Heart left ventricle (tissue), 16 donors: ENCODE results near the gene KCND3. TPM values are rescaled to one million over a fixed set of nuclear protein-coding genes. Genes with fewer than 3 reads are reported as not detected.

Experiments
- ATAC-seq, 4 donors: fragments of 200-7000 bp; cut with Tn5 transposase; one replicate each; pipeline ENCODE4 v1.9.1; 2020 to 2022; ENCODE audit warnings: moderate library complexity in 4 of 4, mild to moderate bottlenecking in 3 of 4, moderate number of reproducible peaks in 1 of 4
- DNase-seq, 5 donors: peaks; one replicate each; pipeline ENCODE4 v3.0.0-alpha.2; 2020
- H3K27ac ChIP-seq, 12 donors: fragments of 200-600 bp; sonication (generic) in 4 of 12; one replicate each; pipeline versions ENCODE4 v1.5.0 to v1.8.0; 2016 to 2022; ENCODE audit warnings: mild to moderate bottlenecking in 2 of 12
- H3K27me3 ChIP-seq, 9 donors: fragments of 200-600 bp; sonication (generic) in 2 of 9; one replicate each; pipeline versions ENCODE4 v1.5.1 to v1.8.0; 2016 to 2022; ENCODE audit warnings: mild to moderate bottlenecking in 3 of 9
- H3K36me3 ChIP-seq, 9 donors: fragments of 200-600 bp; sonication (generic) in 2 of 9; one replicate each; pipeline versions ENCODE4 v1.5.0 to v1.8.0; 2018 to 2022; ENCODE audit warnings: mild to moderate bottlenecking in 2 of 9
- H3K4me1 ChIP-seq, 12 donors: fragments of 200-600 bp; sonication (generic) in 4 of 12; one replicate each; pipeline versions ENCODE4 v1.5.0 to v1.8.0; 2016 to 2022; ENCODE audit warnings: mild to moderate bottlenecking in 3 of 12
- H3K4me3 ChIP-seq, 12 donors: fragments of 200-600 bp; sonication (generic) in 4 of 12; one replicate each; pipeline versions ENCODE4 v1.5.0 to v1.8.0; 2017 to 2022; ENCODE audit warnings: mild to moderate bottlenecking in 9 of 12, moderate library complexity in 4 of 12
- H3K9me3 ChIP-seq, 12 donors: fragments of 200-600 bp; sonication (generic) in 4 of 12; one replicate each; pipeline versions ENCODE4 v1.5.0 to v1.8.0; 2016 to 2022; ENCODE audit warnings: mild to moderate bottlenecking in 1 of 12
- POLR2A ChIP-seq, 2 donors: fragments of 450-650 bp; IDR thresholded peaks; one replicate each; pipeline ENCODE4 v1.6.1; 2017; ENCODE audit warnings: antibody characterized with exemption in 2 of 2, mild to moderate bottlenecking in 2 of 2, moderate library complexity in 2 of 2
- WGBS, 4 donors: extraction: QIAGEN DNeasy Blood & Tissue Kit in 2 of 4; methylation state at CpG; one replicate each; pipeline versions ENCODE4 v1.1.5 to v1.1.7; 2013 to 2018; 5-methylcytosine and 5-hydroxymethylcytosine counted together
- intact Hi-C, 10 donors: fragments of 100-400 bp; cut with DNase I; formaldehyde crosslinking; loops; one replicate each; pipeline versions ENCODE4 v1.11.1 to v1.14.2; 2022
- polyA plus RNA-seq, 2 donors: library from polyadenylated mRNA; stranded (reverse); fragments of 200-250 nt; gene quantifications; one replicate each; pipeline ENCODE4 v1.2.3, GENCODE V29; 2013
- total RNA-seq, 9 donors: library from RNA; depleted of rRNA in 2 of 9; stranded (reverse); fragments of >200 nt in 2 of 9; fragmentation: NEBNext Ultra II Directional in 3 of 9; extraction: Animal tissue kit (Norgen Biotek cat#: 25700) in 3 of 9; gene quantifications; one replicate each; pipeline versions ENCODE4 v1.1.0 to v1.2.4, GENCODE V29; 2016 to 2023
- TF ChIP-seq, protein P1 (sequence below), 12 donors: fragments of 200-600 bp; sonication (generic) in 4 of 12; IDR thresholded peaks; one replicate each; pipeline versions ENCODE4 v1.5.0 to v1.8.0; 2018 to 2022; ENCODE audit warnings: antibody characterized with exemption in 12 of 12, mild to moderate bottlenecking in 5 of 12
- donor health status: ischemic (EF 13 %, LVEDD 7.1; RV severe dilation, severe dysfunction).
- donor health status: healthy with polysubstance abuse.
- donor health status: DM: no; HTN: yes; CAD: no.
- donor health status: DM: no; HTN: no; CAD: no.
- donor health status: ischemic (EF 25% LVEDD 6.9; RV normal size, moderate dysfunction).
- donor health status: ischemic (EF 25% LVEDD 5.7; RV mildly dilated, moderate dysfunction).
- donor health status: healthy.
- donor health status: DM: yes; HTN: yes; CAD: no.
- donor health status: ischemic (EF 35%, LVEDD 5.7; RV mildly dilated, moderate dysfunction).
- donor health status: nonischemic (EF 11% LVEDD 7.7; RV severe dilation, severe dysfunction).
- donor health status: DM: yes; HTN: yes; CAD: no.
- donor health status: PGD.
- donor health status: ischemic (EF 29% LVEDD 5.4; RV normal size, mild dysfunction).
- donor health status: nonischemic (EF 23%, LVEDD 6.1; RV moderate dilation, normal function).

KCND3 gene
- total and polyA plus RNA-seq, 11 donors: 7.2 to 23.0 (median 15.3) TPM

DNA sequence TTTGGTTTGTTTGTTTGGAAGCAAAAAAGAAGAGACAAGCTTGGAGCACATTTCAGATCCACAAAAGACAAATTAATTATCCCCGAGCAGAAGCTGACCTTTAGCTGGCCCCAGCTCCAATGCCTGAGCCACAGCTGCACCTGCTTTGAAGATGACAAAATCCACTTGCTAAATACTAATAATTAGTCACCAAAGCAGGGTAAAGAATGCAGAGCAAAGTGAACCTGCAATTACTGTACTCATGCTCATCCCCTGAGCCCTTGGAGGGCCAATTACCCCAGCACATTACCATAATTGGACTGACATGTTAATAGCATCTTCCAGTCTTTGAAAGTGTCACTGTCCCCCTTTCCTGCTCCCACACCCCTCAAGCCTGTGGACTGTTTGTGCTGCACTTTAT is 38.2 kb upstream of the KCND3 start:
- Histone ChIP-seq H3K4me3 (no peak overlapping the region), H3K27ac (no peak overlapping the region), H3K4me1 (no peaks in the 10 kb centered on the region), H3K36me3 (no peaks in the 10 kb centered on the region), H3K27me3 (peaks cover 0 to 7% (median 0%) of the 10 kb centered on the region in 9 donors), H3K9me3 (no peaks in the 10 kb centered on the region)
- intact Hi-C loops: no loop called here
- 53 to 62% (median 57%) methylated on average over 1 of the region's 1 CpG for WGBS, 4 donors
- TF ChIP-seq POLR2A (IDR thresholded peaks at IDR 0.05): no peak
- TF ChIP-seq, protein P1, sequence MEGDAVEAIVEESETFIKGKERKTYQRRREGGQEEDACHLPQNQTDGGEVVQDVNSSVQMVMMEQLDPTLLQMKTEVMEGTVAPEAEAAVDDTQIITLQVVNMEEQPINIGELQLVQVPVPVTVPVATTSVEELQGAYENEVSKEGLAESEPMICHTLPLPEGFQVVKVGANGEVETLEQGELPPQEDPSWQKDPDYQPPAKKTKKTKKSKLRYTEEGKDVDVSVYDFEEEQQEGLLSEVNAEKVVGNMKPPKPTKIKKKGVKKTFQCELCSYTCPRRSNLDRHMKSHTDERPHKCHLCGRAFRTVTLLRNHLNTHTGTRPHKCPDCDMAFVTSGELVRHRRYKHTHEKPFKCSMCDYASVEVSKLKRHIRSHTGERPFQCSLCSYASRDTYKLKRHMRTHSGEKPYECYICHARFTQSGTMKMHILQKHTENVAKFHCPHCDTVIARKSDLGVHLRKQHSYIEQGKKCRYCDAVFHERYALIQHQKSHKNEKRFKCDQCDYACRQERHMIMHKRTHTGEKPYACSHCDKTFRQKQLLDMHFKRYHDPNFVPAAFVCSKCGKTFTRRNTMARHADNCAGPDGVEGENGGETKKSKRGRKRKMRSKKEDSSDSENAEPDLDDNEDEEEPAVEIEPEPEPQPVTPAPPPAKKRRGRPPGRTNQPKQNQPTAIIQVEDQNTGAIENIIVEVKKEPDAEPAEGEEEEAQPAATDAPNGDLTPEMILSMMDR (IDR thresholded peaks at IDR 0.05): no peak
- DNase-seq: no peak
- ATAC-seq: no peak

GRCh38 chr1:112026501-112026900 is 37.0 kb upstream of the KCND3 start:
- Histone ChIP-seq H3K27ac (no peak overlapping the region), H3K27me3 (peaks cover 0 to 7% (median 0%) of the 10 kb centered on the region in 9 donors)

GRCh38 chr1:112026016-112026415 is 36.5 kb upstream of the KCND3 start:
- Histone ChIP-seq H3K27ac (no peak overlapping the region), H3K9me3 (no peaks in the 10 kb centered on the region), H3K36me3 (no peaks in the 10 kb centered on the region), H3K27me3 (peaks cover 0 to 7% (median 0%) of the 10 kb centered on the region in 9 donors), H3K4me1 (no peaks in the 10 kb centered on the region), H3K4me3 (no peak overlapping the region)
- intact Hi-C loops: no loop called here
- ATAC-seq (no peak), DNase-seq (no peak)
- no peak for TF ChIP-seq POLR2A (IDR thresholded peaks at IDR 0.05)
- TF ChIP-seq, protein P1 (IDR thresholded peaks at IDR 0.05): no peak
- 67 to 77% (median 72%) methylated on average over 5 of the region's 5 CpGs for WGBS, 4 donors

More at GRCh38 chr1:112026501-112026900, 37.0 kb upstream of the KCND3 start:
- Histone ChIP-seq H3K4me3 (no peak overlapping the region), H3K9me3 (no peaks in the 10 kb centered on the region), H3K36me3 (no peaks in the 10 kb centered on the region), H3K4me1 (no peaks in the 10 kb centered on the region)
- intact Hi-C loops: no loop called here
- TF ChIP-seq, protein P1 (IDR thresholded peaks at IDR 0.05): no peak
- TF ChIP-seq POLR2A (IDR thresholded peaks at IDR 0.05): no peak
- ATAC-seq (no peak), DNase-seq (no peak)
- 41 to 50% (median 45%) methylated on average over 1 of the region's 1 CpG for WGBS, 4 donors

- Histone ChIP-seq H3K27me3 (peaks cover 0 to 7% (median 0%) of the 10 kb centered on the region in 9 donors), H3K4me3 (no peak overlapping the region), H3K9me3 (no peaks in the 10 kb centered on the region), H3K27ac (no peak overlapping the region), H3K36me3 (no peaks in the 10 kb centered on the region), H3K4me1 (no peaks in the 10 kb centered on the region)
- 44 to 58% (median 57%) methylated on average over 4 of the region's 4 CpGs for WGBS, 4 donors
- TF ChIP-seq, protein P1 (IDR thresholded peaks at IDR 0.05): no peak
- TF ChIP-seq POLR2A (IDR thresholded peaks at IDR 0.05): no peak
- DNase-seq: no peak
- intact Hi-C loops: no loop called here
- ATAC-seq: no peak
Measured at GRCh38 chr1:112021263-112021662, 31.8 kb upstream of the KCND3 start.
